GM18505 (cell line): ENCODE results near the gene RTL1.

Experiments used
- ATAC-seq: cut with Tn5 transposase; IDR thresholded peaks from one replicate; pipeline ENCODE4 v1.9.1; 2021; ENCODE audit not compliant: unreplicated experiment
- POLR2A ChIP-seq: IDR thresholded peaks from 4 replicates; pipeline ENCODE4 v1.6.1; 2011; ENCODE audit warnings: borderline replicate concordance; ENCODE audit not compliant: insufficient read depth, insufficient read length; ENCODE audit errors: extremely low read depth

The RTL1 gene

DNA sequence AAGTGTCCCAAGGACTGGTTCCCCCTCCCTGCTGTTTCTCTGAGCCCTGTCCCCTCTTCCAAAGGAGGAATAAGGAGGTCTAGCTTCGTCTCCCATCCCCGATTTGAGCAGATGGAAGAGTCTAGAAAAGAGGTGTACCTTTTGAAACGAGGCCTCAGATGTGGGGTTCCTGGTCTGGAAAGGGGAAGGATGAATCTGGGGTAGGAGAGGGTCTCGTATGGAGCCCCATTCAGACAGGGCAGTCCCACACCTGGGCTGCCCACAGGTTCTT, 64.3 kb downstream of the RTL1 start:
- no peak for ATAC-seq
- TF ChIP-seq POLR2A, result no peak

DNA sequence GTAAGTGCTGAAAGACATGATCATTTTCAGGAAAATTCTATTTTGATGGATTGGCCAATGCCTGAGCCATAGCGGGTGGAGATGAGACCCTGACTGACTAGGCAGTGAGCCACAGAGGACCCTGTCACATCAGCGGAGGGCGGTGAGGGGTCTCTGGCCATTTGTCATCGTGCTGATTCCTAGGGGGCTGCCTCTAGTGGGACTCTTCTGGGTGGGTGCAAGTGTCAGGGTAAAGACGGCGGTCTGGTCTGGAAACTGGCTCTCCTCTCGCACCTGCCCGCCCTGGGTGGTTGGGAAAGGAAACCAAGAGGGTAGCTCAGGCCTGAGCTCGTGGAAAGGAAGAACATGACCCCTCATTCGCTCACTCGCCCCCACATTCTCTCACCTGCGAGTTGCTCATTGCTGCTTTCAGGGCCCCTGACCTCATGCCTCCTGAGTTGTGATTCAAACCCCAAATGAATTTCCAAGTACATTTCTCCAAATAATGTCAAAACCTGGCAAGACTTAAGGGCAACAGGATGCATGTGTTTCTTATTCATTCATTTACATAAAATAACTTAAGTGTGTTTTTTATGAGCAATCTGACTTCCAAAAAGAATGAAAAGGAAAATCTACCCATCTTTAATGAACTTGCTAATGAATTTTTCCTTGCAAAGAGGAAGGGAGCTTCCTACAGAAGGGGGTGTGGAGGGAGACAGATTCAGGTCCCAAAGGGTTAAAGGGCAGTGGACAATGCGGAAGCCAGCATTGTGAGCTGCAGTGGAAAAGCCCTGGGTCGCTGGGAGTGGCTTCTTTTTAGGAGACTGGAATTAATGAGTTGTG, 64.8 kb downstream of the RTL1 start:
- TF ChIP-seq POLR2A, result no peak
- ATAC-seq, result no peak

DNA sequence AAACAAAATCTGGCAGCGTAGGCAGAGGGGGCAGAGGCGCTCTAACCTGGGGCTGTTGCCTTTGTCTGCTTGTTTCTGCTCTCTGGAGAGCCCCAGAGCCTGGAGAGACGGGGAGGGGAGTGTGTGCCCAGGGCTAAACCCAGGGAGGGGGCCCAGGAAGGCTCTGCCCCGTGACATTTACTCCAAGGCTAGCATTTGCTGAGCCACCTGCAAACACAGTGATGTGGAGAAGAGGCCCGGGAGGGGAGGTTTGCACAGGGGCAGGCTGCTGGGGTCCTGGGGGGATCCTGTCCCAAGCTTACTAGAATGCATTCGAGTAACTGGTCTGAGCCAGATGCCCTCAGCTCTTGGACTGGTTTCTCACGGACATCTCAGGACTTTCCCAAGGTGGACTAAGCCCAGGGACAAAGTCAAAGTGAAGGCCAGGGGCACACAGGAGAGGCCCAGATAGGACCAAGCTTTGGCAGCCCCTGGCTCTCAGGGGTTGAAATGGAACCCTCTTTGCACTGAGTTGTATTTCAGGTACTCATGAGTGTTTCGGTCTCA, 65.6 kb downstream of the RTL1 start:
- no peak for TF ChIP-seq POLR2A

DNA sequence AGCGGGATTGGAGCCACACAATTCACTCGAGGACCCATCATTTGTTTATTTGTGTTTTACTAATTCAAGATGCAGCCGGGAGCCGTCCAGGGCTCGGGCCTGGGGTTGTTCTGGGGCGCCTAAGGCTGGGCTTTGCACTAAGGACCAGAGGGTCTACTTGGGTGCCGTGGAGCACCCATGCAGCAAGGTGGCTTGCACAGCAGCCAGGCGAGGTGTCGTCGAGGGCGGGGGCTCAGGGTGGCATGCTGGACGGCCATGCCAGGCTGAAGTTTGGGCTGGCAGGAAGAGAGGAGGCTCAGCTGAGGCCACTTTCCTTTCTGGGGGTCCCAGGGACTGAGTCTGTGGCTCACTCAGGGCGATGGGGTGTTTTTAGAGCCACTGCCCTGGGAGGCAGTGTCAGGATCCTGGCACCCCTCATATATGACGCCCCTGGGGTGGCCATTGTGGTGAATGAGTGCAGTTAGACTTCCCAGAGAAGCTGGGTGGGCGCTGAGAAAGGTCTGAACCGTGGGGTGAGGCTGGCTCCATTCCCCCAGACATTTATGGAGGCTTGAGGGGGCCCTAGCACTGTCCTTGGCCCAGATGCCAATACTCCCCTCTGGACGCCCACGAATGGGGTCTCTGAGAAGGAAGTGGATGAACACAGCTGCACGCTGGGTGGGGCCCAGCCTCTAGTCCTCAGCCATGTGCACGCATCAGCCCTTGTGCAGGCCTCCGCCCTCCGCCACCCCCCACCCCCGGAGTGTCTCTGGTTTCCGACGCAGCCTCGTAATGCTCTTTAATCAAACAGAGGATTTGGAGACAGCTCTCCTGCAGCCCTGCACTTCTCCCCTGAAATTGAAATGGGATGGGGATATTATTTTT, 66.3 kb downstream of the RTL1 start:
- ATAC-seq, result no peak
- no peak for TF ChIP-seq POLR2A

More for the DNA sequence above, 65.6 kb downstream of the RTL1 start:
- ATAC-seq, result no peak

DNA sequence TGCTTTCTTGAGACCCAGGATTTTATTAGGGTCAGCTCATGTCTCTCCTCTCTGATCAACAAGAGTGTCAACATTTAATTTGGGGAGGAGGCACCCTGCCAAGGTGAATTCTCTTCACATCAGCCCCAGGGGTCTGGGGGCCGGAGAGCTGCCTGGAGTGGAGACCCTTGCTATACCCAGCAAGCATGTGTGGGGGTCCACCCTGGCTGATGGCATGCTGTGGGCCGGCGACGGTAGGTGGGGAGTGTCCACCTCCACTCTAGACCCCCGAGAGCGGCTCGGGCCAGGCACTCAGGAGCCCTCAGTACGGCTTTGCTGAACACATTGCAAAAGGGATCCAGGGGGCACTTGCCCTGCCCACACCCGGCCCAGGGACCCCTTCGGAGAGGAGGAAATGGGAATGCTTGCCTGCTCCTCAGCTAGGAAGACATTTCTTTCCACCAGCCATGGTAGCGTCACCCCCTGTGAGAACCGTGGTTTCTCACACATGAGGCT, 67.2 kb downstream of the RTL1 start:
- ATAC-seq, result no peak
- no peak for TF ChIP-seq POLR2A

DNA sequence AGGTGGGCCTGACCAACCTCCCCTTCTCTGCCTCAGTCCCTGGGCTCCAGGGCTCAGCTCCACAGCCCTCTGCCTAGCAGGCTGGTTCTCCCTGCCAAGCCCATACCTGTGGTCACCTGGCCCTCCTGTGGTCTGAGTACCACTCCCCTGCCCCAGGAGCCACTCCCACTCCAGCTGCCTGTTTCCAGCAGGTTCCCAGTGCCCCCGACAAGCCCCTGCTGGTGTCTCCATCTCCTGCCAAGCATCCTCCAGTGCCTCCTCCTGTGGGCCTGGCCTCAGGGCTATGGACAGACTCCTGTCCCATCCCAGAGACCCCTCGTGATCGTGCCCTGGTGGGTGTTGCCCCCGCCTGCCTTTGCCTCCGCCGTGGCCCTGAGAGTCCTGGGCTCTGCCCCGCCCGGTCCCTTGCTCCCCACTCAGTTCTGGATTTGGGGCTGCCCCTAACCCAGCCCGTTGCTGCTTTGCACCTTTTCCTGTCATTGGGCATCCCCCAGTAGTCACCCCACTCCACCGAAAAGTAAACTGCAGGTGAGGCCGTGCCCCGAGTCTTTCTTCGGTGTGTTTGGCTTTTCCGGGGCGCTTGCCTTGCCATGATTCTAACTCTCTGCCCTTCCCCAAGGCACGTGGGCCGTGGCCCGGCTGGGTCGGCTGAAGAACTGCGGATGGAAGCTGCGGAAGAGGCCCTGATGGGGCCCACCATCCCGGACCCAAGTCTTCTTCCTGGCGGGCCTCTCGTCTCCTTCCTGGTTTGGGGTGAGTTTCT, 67.8 kb downstream of the RTL1 start:
- TF ChIP-seq POLR2A, result no peak
- ATAC-seq, result no peak

DNA sequence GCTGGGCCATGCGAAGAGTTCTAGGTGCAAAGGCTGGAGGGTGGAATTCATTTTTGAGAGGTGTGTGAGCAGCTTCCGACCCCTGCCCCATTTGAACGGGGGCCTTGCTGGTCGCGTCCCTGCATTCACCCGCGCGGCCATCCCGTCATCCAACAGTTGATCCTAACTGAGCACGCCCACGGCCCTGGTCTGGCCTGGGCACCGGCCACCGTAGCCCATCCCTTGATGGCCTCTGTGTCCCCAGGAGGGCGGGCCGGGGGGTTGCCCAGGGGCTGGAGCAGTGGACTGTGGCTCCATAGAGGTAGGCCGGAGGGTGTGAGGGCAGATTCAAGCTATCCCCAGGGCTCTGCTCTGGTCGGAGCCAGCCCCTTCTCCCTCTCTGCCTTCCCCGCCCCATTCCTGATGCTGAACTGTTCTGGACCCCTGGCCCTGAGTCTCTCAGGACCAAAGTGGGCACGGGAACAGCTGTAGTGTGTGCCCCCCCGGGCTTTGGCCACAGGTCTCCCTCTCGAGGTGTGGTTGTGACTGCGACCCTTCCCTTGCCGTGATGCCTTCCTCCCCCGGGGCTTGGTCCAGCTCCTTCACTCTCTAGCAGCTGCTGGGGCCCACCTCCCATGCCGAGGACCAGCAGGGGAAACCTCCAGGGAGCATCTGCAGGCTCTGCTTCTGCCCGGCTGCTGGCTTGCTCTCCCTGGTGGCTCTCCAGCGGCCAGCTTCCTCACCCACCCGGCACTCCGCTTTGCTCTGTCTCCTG, 68.6 kb downstream of the RTL1 start:
- TF ChIP-seq POLR2A, result no peak
- no peak for ATAC-seq

DNA sequence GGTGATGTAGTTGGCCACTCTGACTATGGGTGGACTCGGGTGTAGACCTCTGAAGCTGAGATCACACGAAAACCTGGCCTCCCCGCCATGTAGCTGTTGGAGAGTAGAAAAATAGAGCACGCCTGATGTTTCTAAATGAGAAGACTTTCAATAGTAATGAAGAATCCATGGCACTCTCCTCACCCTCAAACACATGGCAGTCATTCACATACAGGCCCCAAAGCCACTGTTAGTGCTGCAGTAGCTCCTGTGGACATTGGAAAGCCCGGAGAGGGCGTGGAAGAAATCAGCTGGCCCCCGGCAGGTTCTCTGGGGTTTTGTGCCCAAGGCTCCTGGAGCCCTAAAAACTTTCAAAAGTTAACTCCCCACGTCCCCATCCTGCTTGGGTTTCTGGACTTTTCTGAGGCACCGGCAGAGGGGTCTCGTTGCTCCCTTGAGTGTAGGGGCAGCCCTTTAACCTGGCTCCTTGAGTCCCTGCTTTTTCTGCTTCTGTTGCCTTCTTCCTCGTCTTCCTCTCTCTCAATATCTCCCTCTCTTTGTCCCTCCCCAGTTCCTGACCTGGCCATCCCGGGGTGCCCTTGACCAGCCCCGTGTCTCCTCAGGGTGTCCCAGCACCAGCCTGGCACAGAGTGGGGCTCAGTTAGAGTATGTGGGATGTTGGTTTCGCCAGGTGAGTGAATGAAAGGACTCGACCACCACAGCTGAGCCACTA, 69.3 kb downstream of the RTL1 start:
- TF ChIP-seq POLR2A, result no peak
- ATAC-seq, result no peak

DNA sequence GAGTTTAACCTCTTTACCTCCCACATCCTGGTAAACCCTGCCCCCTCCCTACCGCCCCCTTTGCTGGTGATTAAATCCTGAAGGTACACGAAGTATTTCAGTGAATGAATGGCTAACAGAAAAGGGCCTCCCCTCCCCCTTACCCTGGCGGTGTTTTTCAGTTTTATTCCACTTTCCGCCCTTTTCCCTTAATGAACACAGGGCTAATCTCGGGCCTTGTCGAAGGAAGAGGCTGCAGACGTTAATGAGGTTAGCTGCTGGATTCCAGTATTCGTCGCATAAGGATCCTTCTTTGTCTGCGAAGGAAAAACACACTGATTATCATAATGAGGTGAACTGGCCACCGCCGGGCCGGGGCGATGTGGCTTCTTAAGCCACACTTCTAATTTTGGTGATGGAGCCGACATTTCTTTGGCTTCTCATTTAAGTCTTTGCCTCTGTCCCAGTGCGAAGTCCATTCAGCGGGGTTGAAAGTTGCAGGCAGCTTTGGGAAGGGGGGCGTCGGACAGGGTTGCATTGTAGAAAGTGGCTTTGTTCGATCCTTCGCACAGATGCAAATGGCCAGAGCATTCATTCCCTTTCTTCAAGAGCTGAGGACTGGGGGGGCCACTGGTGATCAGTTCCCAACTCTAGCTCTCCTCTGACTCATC, 71.1 kb downstream of the RTL1 start:
- no peak for TF ChIP-seq POLR2A
- ATAC-seq, result no peak

DNA sequence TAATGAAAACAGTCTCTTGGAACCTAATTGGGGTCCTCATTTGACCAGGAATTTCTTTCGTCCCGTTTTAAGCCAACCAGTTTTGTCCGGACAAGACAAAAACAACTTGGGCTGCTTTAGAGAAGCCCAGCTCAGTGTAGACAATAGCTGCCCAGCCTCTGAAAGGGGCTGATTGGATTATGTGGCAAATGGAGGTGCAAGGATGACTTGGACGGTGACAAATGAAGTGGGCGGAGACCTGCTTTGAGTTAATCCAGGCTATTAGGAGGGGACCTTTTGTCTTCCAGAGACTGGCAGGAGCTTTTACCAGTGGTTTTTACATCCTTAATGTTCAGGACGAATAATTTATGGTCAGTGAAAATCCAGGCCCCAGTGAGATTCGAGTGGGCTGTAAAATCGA, 72.8 kb downstream of the RTL1 start:
- ATAC-seq, result no peak
- no peak for TF ChIP-seq POLR2A
